H9 (cell line): ENCODE results near the gene NPAS3. TPM values are rescaled to one million over a fixed set of nuclear protein-coding genes. Genes with fewer than 3 reads are reported as not detected.

Experiments used
- DNase-seq: peaks from one replicate; pipeline ENCODE4 v3.0.0-alpha.2; 2017
- H2AFZ ChIP-seq: one replicate; pipeline ENCODE4 v1.6.1; 2013; ENCODE audit warnings: mild to moderate bottlenecking, low read length, control low read depth, moderate library complexity
- H2AK5ac ChIP-seq: 2 replicates; pipeline ENCODE4 v1.6.1; 2013; ENCODE audit warnings: low read length, control low read depth, mixed read lengths; ENCODE audit not compliant: insufficient read length
- H2BK120ac ChIP-seq: one replicate; pipeline ENCODE4 v1.6.1; 2013; ENCODE audit warnings: low read depth, mild to moderate bottlenecking, low read length, control low read depth, inconsistent platforms; ENCODE audit not compliant: poor library complexity, severe bottlenecking
- H2BK12ac ChIP-seq: 2 replicates; pipeline ENCODE4 v1.6.1; 2013; ENCODE audit warnings: low read length, control low read depth, mixed read lengths, low read depth; ENCODE audit not compliant: insufficient read length
- H2BK15ac ChIP-seq: 2 replicates; pipeline ENCODE4 v1.6.1; 2013; ENCODE audit warnings: low read depth, low read length, control low read depth
- H2BK20ac ChIP-seq: one replicate; pipeline ENCODE4 v1.6.1; 2013; ENCODE audit warnings: low read depth, mild to moderate bottlenecking, low read length, control low read depth, inconsistent platforms; ENCODE audit not compliant: poor library complexity, severe bottlenecking
- H2BK5ac ChIP-seq: 2 replicates; pipeline ENCODE4 v1.6.1; 2013; ENCODE audit warnings: low read length, control low read depth, mixed read lengths; ENCODE audit not compliant: insufficient read length
- H3K14ac ChIP-seq: 2 replicates; pipeline ENCODE4 v1.6.1; 2013; ENCODE audit warnings: low read length, control low read depth; ENCODE audit not compliant: insufficient read depth
- H3K18ac ChIP-seq: 2 replicates; pipeline ENCODE4 v1.6.1; 2013; ENCODE audit warnings: low read depth, mild to moderate bottlenecking, mixed read lengths, low read length, control low read depth; ENCODE audit not compliant: insufficient read length
- H3K23ac ChIP-seq: 2 replicates; pipeline ENCODE4 v1.6.1; 2013; ENCODE audit warnings: low read length, control low read depth, mixed read lengths, low read depth; ENCODE audit not compliant: insufficient read length
- H3K23me2 ChIP-seq: 2 replicates; pipeline ENCODE4 v1.6.1; 2013; ENCODE audit warnings: low read depth, mild to moderate bottlenecking, mixed read lengths, low read length, control low read depth; ENCODE audit not compliant: insufficient read length, poor library complexity, severe bottlenecking
- H3K27ac ChIP-seq: 2 replicates; pipeline ENCODE4 v1.5.1; 2013; ENCODE audit warnings: low read length, control low read depth, mixed read lengths, low read depth; ENCODE audit not compliant: insufficient read length
- H3K27me3 ChIP-seq: 2 replicates; pipeline ENCODE4 v1.6.1; 2013; ENCODE audit warnings: low read length, control low read depth, inconsistent platforms; ENCODE audit not compliant: insufficient read depth
- H3K4ac ChIP-seq: 2 replicates; pipeline ENCODE4 v1.6.1; 2013; ENCODE audit warnings: low read depth, mild to moderate bottlenecking, control low read depth, inconsistent platforms, low read length, moderate library complexity
- H3K4me1 ChIP-seq: 2 replicates; pipeline ENCODE4 v1.6.1; 2013; ENCODE audit warnings: low read length, control low read depth, inconsistent platforms; ENCODE audit not compliant: insufficient read depth
- H3K4me2 ChIP-seq: 2 replicates; pipeline ENCODE4 v1.6.1; 2013; ENCODE audit warnings: low read length, control low read depth, mixed read lengths; ENCODE audit not compliant: insufficient read length, insufficient read depth
- H3K56ac ChIP-seq: 2 replicates; pipeline ENCODE4 v1.6.1; 2013; ENCODE audit warnings: low read depth, mild to moderate bottlenecking, mixed read lengths, low read length, control low read depth; ENCODE audit not compliant: insufficient read length
- H3K79me1 ChIP-seq: 2 replicates; pipeline ENCODE4 v1.6.1; 2013; ENCODE audit warnings: low read depth, mild to moderate bottlenecking, moderate library complexity, low read length, control low read depth, inconsistent platforms; ENCODE audit not compliant: insufficient read depth, poor library complexity, severe bottlenecking
- H3K79me2 ChIP-seq: 2 replicates; pipeline ENCODE4 v1.6.1; 2013; ENCODE audit warnings: low read length, control low read depth, inconsistent platforms; ENCODE audit not compliant: insufficient read depth
- H3K9ac ChIP-seq: 2 replicates; pipeline ENCODE4 v1.6.1; 2013; ENCODE audit warnings: low read length, control low read depth, mixed read lengths; ENCODE audit not compliant: insufficient read length; ENCODE audit errors: extremely low read depth
- H3K9me3 ChIP-seq: one replicate; pipeline ENCODE4 v1.6.1; 2013; ENCODE audit warnings: low read depth, low read length, inconsistent platforms; ENCODE audit not compliant: control insufficient read depth
- H3T11ph ChIP-seq: one replicate; pipeline ENCODE4 v1.6.1; 2013; ENCODE audit warnings: mild to moderate bottlenecking, low read length, control low read depth, inconsistent platforms
- H4K20me1 ChIP-seq: one replicate; pipeline ENCODE4 v1.6.1; 2013; ENCODE audit not compliant: control insufficient read depth, insufficient read length, insufficient read depth
- H4K5ac ChIP-seq: 2 replicates; pipeline ENCODE4 v1.6.1; 2013; ENCODE audit warnings: low read depth, mild to moderate bottlenecking, mixed read lengths, low read length, control low read depth; ENCODE audit not compliant: insufficient read length
- H4K8ac ChIP-seq: replicated peaks from 2 replicates; pipeline ENCODE4 v1.6.1; 2013; ENCODE audit warnings: low read length, control low read depth, mixed read lengths, low read depth; ENCODE audit not compliant: insufficient read length
- H4K91ac ChIP-seq: 2 replicates; pipeline ENCODE4 v1.6.1; 2013; ENCODE audit warnings: low read depth, mild to moderate bottlenecking, moderate library complexity, mixed read lengths, low read length, control low read depth; ENCODE audit not compliant: insufficient read length
- H3K27ac Mint-ChIP-seq, 3 experiments: 2 replicates in 2 of 3; 3 replicates in 1 of 3; pipeline ENCODE4 v1.8.0; 2020 to 2021; ENCODE audit warnings: mixed read lengths in 3 of 3, mild to moderate bottlenecking in 1 of 3, moderate library complexity in 1 of 3
- H3K27me3 Mint-ChIP-seq: 2 replicates; pipeline ENCODE4 v1.8.0; 2021; ENCODE audit warnings: low read depth, mild to moderate bottlenecking, moderate library complexity, mixed read lengths
- H3K36me3 Mint-ChIP-seq, 3 experiments: 2 replicates in 2 of 3; 3 replicates in 1 of 3; pipeline ENCODE4 v1.8.0; 2020 to 2021; ENCODE audit warnings: low read depth in 3 of 3, mixed read lengths in 3 of 3; ENCODE audit not compliant: insufficient read depth in 1 of 3
- H3K4me1 Mint-ChIP-seq, 2 experiments: 2 replicates each; pipeline ENCODE4 v1.8.0; 2020; ENCODE audit warnings: mixed read lengths in 2 of 2
- H3K4me3 Mint-ChIP-seq, 2 experiments: 2 replicates in 1 of 2; 3 replicates in 1 of 2; pipeline ENCODE4 v1.8.0; 2020 to 2021; ENCODE audit warnings: mild to moderate bottlenecking in 2 of 2, mixed read lengths in 2 of 2, moderate library complexity in 1 of 2
- H3K9me3 Mint-ChIP-seq, 2 experiments: 2 replicates in 1 of 2; 3 replicates in 1 of 2; pipeline ENCODE4 v1.8.0; 2020; ENCODE audit warnings: mild to moderate bottlenecking in 2 of 2, mixed read lengths in 2 of 2, moderate library complexity in 1 of 2
- CTCF ChIP-seq: fragments of 200-600 bp; sonication (generic); conservative IDR thresholded peaks from 3 replicates; pipeline ENCODE4 v1.8.0; 2021; ENCODE audit warnings: antibody characterized with exemption, mild to moderate bottlenecking
- WGBS: extraction: QIAGEN DNeasy Blood & Tissue Kit; methylation state at CpG from one replicate; pipeline ENCODE4 v1.1.7; 2013; ENCODE audit warnings: missing lambda C conversion rate, low lambda C conversion rate, mixed read lengths; ENCODE audit not compliant: insufficient read length; ENCODE audit errors: extremely low coverage; 5-methylcytosine and 5-hydroxymethylcytosine counted together
- total RNA-seq: library from RNA; stranded (reverse); gene quantifications from 2 replicates; pipeline ENCODE4 v1.2.1, GENCODE V29; 2021

The NPAS3 gene
- total RNA-seq, 1 experiment from 2014 or later = 0.17 TPM

DNA sequence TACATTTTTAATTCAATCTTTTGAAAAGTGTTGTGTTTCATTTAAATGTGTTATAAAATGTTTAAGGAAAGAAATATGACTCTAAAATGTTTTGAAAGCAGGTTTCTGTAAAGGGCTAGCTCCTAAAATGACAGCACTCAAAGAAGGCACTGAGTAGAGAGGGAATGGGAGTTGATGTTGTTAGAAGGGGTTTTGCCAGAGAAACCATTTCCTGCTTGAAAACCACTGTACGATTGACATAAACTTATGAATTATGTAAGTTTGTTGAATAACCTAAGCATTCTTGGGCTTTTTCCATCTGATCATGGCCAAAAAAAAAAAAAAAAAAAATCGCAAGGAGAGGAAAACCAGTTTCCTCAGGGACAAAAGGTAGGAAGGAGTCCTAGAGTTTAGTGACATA, 778.2 kb downstream of the NPAS3 start:
- no peak overlapping the region for H3K56ac ChIP-seq
- H3K18ac ChIP-seq = no peak overlapping the region
- H3K4me3 Mint-ChIP-seq = no peak overlapping the region
- H3K23me2 ChIP-seq = no peaks in the 10 kb centered on the region
- H3K14ac ChIP-seq = no peak overlapping the region
- H3K23ac ChIP-seq = no peak overlapping the region
- no peak overlapping the region for H3K27ac Mint-ChIP-seq
- no peak for TF ChIP-seq CTCF
- H3K4ac ChIP-seq = no peak overlapping the region
- no peaks in the 10 kb centered on the region for H3K79me2 ChIP-seq
- no peaks in the 10 kb centered on the region for H3K9me3 Mint-ChIP-seq
- no peak overlapping the region for H2AK5ac ChIP-seq
- no peaks in the 10 kb centered on the region; a peak in 1 of 7 replicates for H3K36me3 Mint-ChIP-seq
- H3K9ac ChIP-seq = no peak overlapping the region
- no peak overlapping the region for H2BK5ac ChIP-seq
- DNase-seq = no peak
- H3K27me3 Mint-ChIP-seq = no peaks in the 10 kb centered on the region
- peaks cover 3% of the 10 kb centered on the region; the same call in 1 of the 2 replicates for H3K4me1 ChIP-seq
- H3K4me2 ChIP-seq = no peak overlapping the region
- H4K20me1 ChIP-seq = no peaks in the 10 kb centered on the region
- H2BK20ac ChIP-seq = no peak overlapping the region
- no peak overlapping the region for H2BK12ac ChIP-seq
- no peak overlapping the region for H2AFZ ChIP-seq
- no CpG with 5 or more reads among the region's 2 CpGs for WGBS
- H3K27me3 ChIP-seq = no peaks in the 10 kb centered on the region
- H3K9me3 ChIP-seq = no peaks in the 10 kb centered on the region
- peaks cover 6 to 7% of the 10 kb centered on the region in 2 experiments for H3K4me1 Mint-ChIP-seq
- H4K5ac ChIP-seq = no peak overlapping the region
- no peak overlapping the region for H4K8ac ChIP-seq
- no peak overlapping the region for H2BK15ac ChIP-seq
- no peak overlapping the region for H4K91ac ChIP-seq
- no peaks in the 10 kb centered on the region for H3K79me1 ChIP-seq
- H3T11ph ChIP-seq = no peak overlapping the region
- no peak overlapping the region for H3K27ac ChIP-seq
- H2BK120ac ChIP-seq = no peak overlapping the region
